ENCODE results near the gene ACAA2.

The ACAA2 gene

GRCh38 chr18:49764032-49764431 lies 49.3 kb downstream of the ACAA2 start:
- DNase-seq: no peak

DNA sequence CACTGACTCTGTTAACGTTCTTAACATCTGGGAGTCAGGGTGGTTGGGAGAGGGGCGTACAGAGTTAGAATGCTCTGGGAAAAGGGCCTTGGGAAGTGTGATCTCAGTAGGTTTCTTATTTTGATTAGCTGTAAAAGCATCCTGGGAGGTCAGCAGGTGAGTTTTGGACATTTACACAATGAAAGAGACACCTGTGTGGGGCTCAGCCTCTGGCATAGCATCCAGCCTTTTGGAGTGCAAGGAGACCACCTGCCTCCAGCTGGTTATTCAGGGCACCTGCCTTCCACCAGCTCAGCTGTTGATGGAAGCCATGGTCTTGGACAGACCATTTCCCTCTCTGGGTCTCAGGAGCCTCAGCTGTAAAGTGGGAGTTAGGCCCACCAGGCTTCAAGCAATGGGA lies 49.7 kb downstream of the ACAA2 start:
- no peak for DNase-seq

- DNase-seq: no peak
Measured at GRCh38 chr18:49762191-49763077, 50.9 kb downstream of the ACAA2 start.

DNA sequence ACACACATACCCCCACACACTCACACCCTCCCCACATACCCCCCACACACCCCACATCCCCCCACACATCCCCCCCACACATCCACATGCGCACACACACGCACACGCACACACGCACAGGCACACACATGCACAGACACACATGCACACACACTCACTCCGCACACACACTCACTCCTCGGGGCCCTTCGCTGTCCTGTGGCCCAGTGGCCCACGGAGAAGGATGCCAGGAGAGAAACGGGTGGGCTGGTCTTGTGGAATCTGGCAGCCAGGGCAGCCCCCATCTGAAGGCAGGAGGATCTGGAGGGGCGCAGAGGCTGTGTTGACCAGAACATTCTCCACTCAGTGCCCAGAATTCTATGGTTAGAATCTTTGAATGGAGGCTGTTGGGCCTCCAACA lies 51.6 kb downstream of the ACAA2 start:
- no peak for DNase-seq

DNA sequence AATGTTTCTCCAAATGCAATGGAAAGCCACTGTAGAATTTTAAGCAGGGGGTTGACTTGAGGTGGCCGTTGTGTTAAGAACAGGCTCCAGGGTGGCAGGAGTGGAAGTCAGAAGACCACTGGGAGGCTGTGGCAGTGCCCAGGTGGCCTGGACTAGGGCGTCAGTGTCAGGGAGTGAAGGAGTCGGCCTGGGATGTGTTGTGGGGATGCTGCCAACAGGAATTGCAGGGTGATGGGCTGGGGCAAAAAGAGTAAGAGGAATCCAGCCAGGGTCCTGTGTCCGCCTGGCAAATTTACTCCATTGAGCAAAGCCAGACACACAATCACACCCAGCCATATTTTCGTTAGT lies 55.1 kb downstream of the ACAA2 start:
- no peak for DNase-seq

DNA sequence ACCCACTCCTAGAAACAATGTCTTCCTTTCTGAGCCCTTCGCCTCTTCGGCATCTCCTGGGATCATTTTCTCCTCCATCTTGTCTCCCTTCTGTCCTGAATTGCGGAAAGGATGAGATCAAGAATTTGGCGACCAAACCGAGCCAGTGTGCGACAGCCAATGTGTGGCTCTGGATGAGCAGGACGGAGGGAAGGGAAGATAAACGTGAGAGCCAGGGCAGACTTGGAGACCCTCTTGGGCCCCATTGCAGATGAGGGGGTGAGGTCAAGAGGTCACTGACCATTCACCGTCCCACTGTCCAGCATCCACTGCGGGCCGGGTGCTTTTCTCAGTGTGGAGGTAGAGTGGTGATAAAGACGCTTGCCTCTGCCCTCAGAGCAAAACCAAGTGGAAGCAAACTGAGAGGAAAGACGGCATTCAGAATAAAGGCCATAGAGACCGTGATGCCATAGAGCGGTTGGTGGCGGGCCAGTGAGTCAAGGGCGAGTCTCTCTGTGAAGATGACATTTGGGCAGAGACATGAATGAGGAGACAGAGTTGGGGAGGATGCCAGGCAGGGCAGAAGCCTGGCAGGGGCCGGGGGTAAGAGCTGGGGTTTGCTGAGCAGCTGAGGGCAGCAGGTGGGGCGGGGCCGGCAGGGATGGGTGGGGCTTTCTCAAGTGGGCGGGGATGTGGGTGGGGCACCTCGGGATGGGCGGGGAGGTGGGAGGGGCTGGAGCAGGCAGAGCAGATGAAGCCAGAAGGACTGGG lies 55.6 kb downstream of the ACAA2 start:
- no peak for DNase-seq

- no peak for DNase-seq
Measured at GRCh38 chr18:49756671-49757362, 56.5 kb downstream of the ACAA2 start.

DNA sequence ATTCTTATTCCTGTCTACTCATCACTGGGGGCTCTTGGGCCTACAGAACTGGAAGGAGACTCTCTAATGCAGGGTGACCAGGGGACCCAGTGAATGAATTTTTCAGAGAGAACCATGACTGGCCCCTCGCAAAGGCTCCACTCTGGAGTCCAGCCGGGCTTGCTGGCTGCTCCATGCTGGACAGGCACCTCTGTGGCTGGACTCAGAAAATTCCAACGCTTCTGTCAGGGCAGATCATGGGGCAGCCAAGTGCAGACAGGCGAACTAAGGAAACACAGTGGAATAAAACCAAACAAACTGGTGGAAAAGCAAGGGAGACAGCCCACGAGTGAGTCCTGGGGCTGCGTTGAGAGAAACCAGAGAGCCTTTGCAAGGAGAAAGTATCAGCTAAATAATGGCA lies 57.2 kb downstream of the ACAA2 start:
- no peak for DNase-seq

DNA sequence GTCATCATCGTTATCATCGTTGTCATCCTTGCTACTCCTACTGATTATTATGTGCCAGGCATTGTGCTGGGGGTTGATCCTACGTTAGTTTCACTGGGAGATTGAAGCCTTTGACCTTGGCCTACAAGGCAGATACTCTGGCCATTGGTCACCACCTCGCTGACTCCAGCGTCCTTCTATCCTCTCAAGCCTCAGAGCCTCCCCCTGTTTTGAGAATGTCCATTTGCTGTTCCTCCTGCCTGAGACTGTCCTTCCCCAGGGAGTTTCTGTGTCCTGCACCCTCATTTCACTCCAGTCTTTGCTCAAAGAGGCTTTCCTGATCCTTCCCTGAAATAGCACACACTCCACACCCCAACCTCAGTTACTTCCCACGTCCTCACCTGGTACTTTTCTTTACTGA lies 57.8 kb downstream of the ACAA2 start:
- DNase-seq: no peak

GRCh38 chr18:49754866-49755265 lies 58.5 kb downstream of the ACAA2 start:
- no peak for DNase-seq

- DNase-seq: no peak
Measured at GRCh38 chr18:49753643-49754042, 59.7 kb downstream of the ACAA2 start.

DNA sequence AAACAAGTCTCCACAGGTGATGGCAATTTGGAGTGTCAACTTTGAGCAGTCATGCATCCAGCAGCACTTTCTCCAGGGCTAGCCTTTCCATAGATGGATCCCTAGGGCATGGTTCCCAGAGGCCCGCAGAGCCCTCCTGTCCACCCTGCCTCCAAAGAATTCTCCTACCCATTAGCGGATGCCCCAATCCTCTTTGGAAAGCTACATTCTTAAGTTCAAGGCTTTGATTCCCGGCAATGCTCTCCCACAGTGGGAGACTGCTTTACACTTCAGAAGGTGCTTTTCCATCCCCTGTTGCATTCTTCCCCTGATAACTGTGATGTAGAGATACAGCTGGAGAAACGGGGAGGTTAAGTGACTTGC lies 61.3 kb downstream of the ACAA2 start:
- no peak for DNase-seq

GRCh38 chr18:49751427-49752094 lies 61.8 kb downstream of the ACAA2 start:
- no peak for DNase-seq

- no peak for DNase-seq
Measured at GRCh38 chr18:49749563-49749962, 63.8 kb downstream of the ACAA2 start.

GRCh38 chr18:49747876-49748275 lies 65.5 kb downstream of the ACAA2 start:
- no peak for DNase-seq

- no peak for DNase-seq
Measured at GRCh38 chr18:49745045-49746014, 68.0 kb downstream of the ACAA2 start.

DNA sequence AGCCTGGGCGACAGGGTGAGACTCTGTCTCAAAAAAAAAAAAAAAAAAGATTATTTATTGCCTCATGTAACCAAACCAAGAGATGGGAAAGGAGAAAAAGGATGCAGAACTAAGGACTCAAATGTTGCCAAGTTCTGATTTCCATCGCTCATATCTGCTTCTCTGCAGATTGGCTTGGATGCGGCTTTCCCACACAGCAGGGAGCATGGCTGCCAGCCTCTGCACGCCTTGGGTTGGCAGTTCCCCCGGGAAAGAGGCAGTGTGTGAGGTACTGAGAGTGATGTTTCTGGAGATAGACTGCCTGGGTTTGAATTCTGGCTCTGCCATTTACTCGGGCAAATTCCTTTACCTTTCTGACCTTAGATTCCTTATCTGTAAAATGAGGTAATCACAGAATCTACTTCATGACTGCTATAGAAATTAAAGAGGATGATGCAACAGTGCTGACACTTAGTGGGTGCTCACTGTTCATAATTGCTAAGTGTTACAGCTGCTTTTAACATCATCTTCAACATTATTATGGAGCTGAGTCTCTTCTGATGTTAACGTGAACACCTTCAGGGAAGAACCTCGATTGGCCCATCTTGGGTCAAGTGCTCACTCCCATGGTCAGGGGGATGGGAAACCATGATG lies 68.8 kb downstream of the ACAA2 start:
- DNase-seq: no peak

DNA sequence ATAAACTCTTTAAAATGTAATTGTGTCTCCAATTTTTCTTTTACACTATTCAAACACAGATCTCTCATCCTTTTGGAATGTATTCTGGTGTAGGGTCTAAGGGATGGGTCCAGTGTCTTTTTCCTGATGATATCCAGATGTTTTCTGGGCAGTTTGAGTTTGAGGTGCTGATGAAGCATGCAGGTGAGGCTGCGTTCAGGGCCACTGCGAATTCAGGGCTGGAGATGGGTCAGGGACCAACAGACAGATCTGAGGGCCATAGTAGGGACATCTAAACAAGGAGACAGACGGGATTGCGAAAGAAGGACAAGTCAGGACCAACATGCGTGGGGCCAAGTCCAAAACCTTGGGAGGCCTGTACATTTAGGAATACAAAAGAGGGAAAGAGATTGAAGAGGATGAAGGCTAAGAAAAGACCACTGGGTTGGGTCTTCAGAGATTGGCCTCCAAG lies 70.2 kb downstream of the ACAA2 start:
- no peak for DNase-seq

- DNase-seq: no peak
Measured at GRCh38 chr18:49742316-49743116, 70.8 kb downstream of the ACAA2 start.

- DNase-seq: no peak
Measured at GRCh38 chr18:49739275-49739674, 74.1 kb downstream of the ACAA2 start.

- DNase-seq: no peak
Measured at GRCh38 chr18:49738721-49739120, 74.6 kb downstream of the ACAA2 start.

Data from NCI-H1930 (cell line).